8988T (cell line): Measurements from ENCODE around the gene LPAR1.

Experiments
- DNase-seq: peaks from one replicate; pipeline ENCODE4 v3.0.0; 2011

LPAR1 gene

GRCh38 chr9:110912419-110913291, 125.6 kb downstream of the LPAR1 start:
- DNase-seq, result no peak

- DNase-seq, result no peak
These were observed 126.4 kb downstream of the LPAR1 start for GRCh38 chr9:110911659-110912418.

- no peak for DNase-seq
These were observed 129.4 kb downstream of the LPAR1 start for GRCh38 chr9:110908894-110909293.

GRCh38 chr9:110900917-110901316, 137.4 kb downstream of the LPAR1 start:
- no peak for DNase-seq

GRCh38 chr9:110900456-110900855, 137.8 kb downstream of the LPAR1 start:
- DNase-seq, result no peak

- DNase-seq, result no peak
These were observed 139.4 kb downstream of the LPAR1 start for GRCh38 chr9:110898866-110899265.

GRCh38 chr9:110898358-110898757, 139.9 kb downstream of the LPAR1 start:
- DNase-seq, result no peak

GRCh38 chr9:110897943-110898342, 140.3 kb downstream of the LPAR1 start:
- DNase-seq, result no peak

- no peak for DNase-seq
These were observed 142.9 kb downstream of the LPAR1 start for GRCh38 chr9:110895147-110895905.

- DNase-seq, result no peak
These were observed 143.5 kb downstream of the LPAR1 start for GRCh38 chr9:110894731-110895130.

GRCh38 chr9:110892689-110893088, 145.6 kb downstream of the LPAR1 start:
- no peak for DNase-seq

- DNase-seq, result no peak
These were observed 146.5 kb downstream of the LPAR1 start for GRCh38 chr9:110891760-110892159.

GRCh38 chr9:110890416-110890815, 147.9 kb downstream of the LPAR1 start:
- no peak for DNase-seq

- DNase-seq, result no peak
These were observed 151.0 kb downstream of the LPAR1 start for GRCh38 chr9:110887276-110887675.

- DNase-seq, result no peak
These were observed 151.4 kb downstream of the LPAR1 start for GRCh38 chr9:110886832-110887231.

- DNase-seq, result no peak
These were observed 158.1 kb downstream of the LPAR1 start for GRCh38 chr9:110880189-110880588.

- DNase-seq, result no peak
These were observed 160.9 kb downstream of the LPAR1 start for GRCh38 chr9:110877374-110877773.

- DNase-seq, result no peak
These were observed 161.3 kb downstream of the LPAR1 start for GRCh38 chr9:110876929-110877328.

- no peak for DNase-seq
These were observed 163.2 kb downstream of the LPAR1 start for GRCh38 chr9:110874963-110875674.

GRCh38 chr9:110872920-110873319, 165.3 kb downstream of the LPAR1 start:
- no peak for DNase-seq

GRCh38 chr9:110871736-110872135, 166.5 kb downstream of the LPAR1 start:
- no peak for DNase-seq

GRCh38 chr9:110869931-110870330, 168.3 kb downstream of the LPAR1 start:
- no peak for DNase-seq

GRCh38 chr9:110864011-110864410, 174.3 kb downstream of the LPAR1 start:
- DNase-seq, result no peak
